NCI-H1694 treated with DMSO at 0.1 percent for 48 hours (cell line): ENCODE measurements around the gene FNDC8.
"Not testable (repeated sequence)": the region's sequence is repeated elsewhere in the genome, so short reads cannot be mapped to it uniquely, and the experiment has no call there.

Source experiments
- DNase-seq: peaks from one replicate; lab custom pipeline; 2025; lab: John Stamatoyannopoulos, UW

FNDC8 gene

DNA sequence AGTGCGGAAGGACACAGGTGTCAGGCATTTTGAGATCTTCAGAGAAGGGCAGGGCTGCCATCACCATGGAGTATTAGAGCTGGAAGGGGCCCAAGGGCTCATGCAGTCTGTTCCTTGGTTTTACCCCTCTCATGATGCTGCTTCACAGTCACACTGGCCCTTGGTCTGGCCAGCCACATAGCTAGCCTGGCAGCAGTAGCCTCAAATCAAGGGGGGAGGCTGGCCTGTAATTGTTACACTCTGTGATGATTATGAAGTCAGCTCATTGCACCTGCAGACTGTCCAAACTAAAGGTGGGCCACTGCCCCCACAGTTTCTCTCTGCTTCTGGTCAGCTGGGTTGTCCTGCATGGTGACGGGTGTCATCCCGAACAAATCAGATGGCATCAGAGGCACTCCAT is at the start of gene FNDC8:
TSS of gene FNDC8 (plus strand) at position 301 of the 400 bp plus-strand sequence. CDS start at position 380, 79 bp downstream.
- DNase-seq, result no peak

DNA sequence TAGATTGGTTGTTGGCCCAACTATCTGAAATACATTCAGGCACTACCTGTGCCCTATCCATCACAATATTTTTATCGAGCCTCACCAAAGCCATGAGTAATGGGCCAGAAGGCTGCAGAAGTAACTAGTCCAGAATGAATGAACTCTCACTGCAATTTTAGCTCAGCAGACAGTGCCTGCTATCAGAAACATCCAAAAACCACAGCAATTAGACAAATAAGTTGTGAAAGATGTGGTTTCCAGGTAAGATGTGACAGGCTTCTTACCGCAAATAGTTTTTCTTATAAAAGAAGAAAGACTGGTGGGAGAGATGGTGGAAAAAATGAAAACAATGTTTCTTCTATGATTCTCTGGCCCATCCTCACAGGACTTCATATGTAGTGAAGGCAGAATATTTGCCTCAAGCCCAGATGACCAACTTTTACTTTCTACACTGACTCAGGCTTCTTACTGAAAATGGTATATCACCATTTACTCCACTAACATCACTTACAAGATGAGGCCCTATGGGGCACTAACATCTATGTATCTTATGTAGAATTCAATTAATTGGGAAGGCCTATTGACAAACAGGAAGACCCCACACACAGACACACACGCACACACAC is 48.1 kb upstream of the FNDC8 start:
- no peak for DNase-seq

DNA sequence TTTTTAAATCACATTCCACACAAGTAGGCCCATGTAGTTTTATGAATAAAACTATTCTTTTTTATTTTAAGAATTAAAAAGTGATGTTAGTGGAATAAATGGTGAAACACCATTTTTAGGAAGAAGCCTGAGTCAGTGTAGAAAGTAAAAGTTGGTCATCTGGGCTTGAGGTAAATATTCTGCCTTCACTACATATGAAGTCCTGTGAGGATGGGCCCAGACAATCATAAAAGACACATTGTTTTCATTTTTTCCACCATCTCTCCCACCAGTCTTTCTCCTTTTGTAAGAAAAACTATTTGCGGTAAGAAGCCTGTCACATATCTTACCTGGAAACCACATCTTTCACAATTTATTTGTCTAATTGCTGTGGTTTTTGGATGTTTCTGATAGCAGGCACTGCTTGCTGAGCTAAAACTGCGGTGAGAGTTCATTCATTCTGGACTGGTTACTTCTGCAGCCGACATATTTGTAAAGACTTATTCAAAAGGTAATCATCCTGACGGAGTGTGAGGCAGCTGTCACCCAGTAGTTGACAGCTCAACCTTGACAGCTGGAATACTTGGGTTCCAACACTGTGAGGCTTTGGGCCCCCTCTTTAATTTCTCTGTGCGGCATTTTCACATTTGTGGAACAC is 47.3 kb upstream of the FNDC8 start:
- DNase-seq, result no peak

DNA sequence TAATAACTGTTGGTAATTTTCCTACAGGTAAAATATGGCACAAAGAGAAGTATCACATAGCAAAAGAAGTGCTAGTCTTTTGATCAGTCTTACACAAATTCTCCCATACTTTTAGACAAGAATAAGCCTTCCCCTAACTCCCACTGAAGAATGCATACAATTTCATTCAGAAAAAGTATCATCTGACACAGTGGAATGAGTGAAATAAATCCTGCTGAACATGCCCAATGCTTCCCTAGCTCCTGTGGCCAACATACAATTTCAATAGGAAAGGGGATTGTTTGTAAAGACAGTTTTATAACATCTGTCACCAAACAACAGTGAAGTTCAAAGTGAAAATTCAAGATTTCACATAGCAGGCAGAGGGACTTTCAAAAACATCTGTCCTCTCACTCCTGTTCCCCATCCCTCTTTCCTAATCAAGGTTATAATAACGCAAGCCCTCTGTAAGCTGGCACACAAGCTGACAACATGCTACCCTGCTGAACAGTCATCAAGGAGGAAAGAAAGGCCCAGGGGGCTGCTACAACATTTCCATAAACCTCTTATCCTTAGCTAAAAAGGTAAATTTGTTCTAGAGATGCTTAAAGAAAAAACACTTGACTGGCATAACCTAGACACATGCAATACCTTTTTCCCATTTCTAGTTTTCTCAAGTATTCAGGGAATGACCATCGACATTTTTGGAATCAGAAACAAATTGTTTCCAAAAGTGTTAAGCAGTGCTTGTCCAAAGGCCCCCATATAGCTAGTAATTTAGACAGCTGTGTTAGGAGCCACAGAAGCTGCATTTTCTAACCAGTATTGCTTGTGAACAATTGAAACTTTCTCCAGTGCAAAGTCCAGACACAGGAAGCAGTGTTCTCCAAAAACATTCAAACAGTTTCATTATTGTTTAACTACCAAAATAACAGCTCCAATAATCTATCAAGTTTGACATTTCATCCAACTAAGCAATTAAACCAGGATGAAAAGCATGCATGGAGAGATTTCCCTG is 46.4 kb upstream of the FNDC8 start:
- no peak for DNase-seq

GRCh38 chr17:35076874-35077273 is 44.5 kb upstream of the FNDC8 start:
- DNase-seq, result no peak

DNA sequence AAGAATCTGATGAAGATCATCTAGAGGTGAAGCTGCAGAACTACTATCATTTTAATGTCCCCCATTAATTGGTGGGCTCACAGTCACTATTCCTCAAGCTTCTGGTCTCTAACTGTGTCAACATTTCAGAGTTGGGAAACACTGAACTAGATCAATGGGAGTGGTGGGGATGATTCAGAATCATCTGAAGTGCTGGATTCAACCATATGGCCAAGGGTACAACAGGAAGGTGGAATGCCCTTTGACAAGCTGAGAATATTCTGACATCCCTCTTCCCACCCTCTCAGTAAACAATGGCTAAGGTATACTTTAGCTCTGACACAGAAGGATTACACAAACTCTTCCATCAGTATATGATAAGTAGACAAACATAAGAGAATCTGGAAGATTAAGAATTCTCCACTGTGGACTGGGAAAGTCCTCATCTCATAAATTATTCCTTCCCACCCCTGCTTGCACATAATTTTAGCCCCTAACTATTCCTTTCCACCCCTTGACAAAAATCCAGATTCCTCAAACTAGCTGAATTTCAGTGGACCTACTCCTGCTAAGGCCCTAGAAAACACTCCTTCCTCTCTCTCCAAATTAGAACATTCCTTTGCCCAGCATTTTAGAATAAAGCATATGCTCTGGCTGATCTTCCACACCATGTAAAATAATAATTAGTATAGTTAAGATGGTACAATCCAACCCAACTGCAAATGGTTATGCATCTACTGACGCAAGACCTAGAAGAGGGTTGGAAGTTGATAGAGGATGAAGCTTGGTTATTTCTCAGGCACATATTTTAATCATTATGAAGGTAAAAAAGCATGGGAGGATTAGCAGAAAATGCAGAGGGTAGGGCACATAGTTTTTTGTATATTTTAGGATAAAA is 41.6 kb upstream of the FNDC8 start:
- DNase-seq, result no peak

GRCh38 chr17:35080536-35080935 is 40.9 kb upstream of the FNDC8 start:
- no peak for DNase-seq

- no peak for DNase-seq
Measured at GRCh38 chr17:35081638-35082037, 39.8 kb upstream of the FNDC8 start.

DNA sequence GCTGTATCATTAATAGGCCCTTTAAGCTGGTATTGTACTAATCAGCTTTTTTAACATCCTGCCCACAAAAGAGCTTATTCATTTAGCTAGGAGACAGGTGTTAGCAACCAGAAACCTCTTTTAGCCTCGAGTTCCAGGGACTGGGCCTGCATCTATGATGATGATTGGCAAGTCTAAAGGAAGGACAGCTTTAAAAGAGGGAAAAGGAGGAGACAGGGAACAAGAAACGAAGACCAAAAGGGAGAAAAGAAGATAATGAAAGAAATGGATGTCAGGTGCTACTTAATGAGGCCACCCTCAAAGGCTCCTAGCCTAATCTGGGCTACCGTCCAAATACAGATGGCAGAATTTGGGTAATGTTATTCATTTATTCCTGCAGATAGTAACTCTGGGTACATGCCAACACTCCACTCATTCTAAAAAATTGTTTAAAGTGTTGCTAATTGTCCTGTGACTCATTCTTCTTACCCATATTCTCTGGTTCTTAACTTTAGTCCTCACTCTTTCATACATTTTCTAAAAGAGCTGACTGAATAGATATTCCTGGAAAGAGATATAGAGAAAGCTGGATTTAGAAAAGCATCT is 39.2 kb upstream of the FNDC8 start:
- peak; percentile 87 for DNase-seq

- no peak for DNase-seq
Measured at GRCh38 chr17:35083071-35083470, 38.3 kb upstream of the FNDC8 start.

DNA sequence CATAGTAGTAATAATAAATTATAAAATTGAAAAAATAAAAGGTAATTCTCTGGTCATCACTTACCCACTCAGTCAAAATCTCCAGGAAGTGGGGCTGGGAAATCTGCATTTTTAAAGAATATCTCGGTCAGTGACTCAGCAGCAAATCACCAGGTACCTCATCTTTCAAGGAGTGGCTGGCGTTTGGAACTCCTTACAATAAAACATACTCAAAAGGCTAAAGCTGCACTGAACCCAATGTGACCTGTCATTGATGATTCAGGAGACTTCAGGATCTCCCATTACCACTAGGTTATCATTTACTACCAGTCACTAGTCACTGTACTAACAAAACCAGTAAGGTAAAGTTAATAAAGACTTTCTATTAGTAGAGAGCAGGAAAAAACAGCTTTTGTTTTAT is 36.4 kb upstream of the FNDC8 start:
- DNase-seq, result no peak

DNA sequence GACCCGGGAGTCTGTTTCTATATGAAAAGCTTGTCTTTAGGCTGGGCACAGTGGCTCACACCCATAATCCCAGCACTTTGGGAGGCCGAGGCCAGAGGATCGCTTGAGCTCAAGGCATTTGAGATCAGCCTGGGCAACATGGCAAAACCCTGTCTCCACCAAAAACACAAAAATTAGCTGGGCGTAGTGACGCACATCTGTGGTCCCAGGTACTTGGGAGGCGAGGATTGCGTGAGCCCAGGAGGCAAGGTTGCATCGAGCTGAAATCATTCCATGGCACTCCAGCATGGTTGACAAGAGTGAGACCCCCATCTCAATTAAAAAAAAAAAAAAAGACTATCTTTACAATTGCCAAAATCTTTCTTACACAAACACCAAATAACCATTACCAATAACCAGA is 35.3 kb upstream of the FNDC8 start:
- no peak for DNase-seq

GRCh38 chr17:35086931-35087573 is 34.4 kb upstream of the FNDC8 start:
- no peak for DNase-seq

- DNase-seq, result no peak
Measured at GRCh38 chr17:35087731-35088355, 33.6 kb upstream of the FNDC8 start.

GRCh38 chr17:35088356-35088880 is 33.0 kb upstream of the FNDC8 start:
- no peak for DNase-seq

DNA sequence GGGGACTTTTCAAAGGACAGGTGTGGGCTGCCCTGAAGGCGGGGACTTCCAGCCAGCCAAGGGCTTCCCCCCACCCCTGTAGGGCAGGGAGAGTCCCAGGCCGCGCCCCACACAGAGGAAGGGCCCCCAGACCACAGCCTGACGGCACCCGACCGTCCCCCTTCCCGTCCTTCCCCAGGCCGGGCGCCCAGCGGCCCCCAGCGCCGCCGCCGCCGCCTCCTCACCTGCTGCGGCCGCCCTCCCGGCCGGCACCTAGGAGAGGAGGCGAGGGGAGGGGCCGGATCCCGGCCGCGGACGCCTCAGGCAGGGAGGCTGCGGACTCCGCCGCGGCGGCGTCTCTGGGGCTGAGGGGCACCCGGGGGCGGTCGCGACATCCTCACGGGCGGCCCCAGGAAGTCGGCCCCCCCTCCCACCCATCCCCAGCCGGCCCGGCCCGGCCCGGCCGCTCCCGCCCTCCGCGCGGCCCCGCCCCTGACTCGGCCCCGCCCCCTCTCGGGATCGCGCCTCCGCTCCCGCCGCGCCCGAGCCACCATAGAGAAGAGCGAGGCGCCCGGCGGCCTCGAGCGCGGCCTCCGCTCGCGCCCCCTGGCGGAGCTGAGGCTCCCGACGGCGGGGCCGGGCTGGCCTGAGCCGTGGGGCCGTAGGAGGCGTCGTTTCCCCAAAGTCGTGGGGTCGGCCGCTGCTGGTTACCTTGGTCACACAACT is 32.4 kb upstream of the FNDC8 start:
- DNase-seq, result peak; percentile 28

- DNase-seq, result no peak
Measured at GRCh38 chr17:35089586-35090296, 31.7 kb upstream of the FNDC8 start.

- not testable (repeated sequence) for DNase-seq
Measured at GRCh38 chr17:35090707-35091106, 30.7 kb upstream of the FNDC8 start.

- DNase-seq, result no peak
Measured at GRCh38 chr17:35094902-35095301, 26.5 kb upstream of the FNDC8 start.
